Measurements from ENCODE around the gene DOCK1. TPM values are rescaled to one million over a fixed set of nuclear protein-coding genes. Genes with fewer than 3 reads are reported as not detected.
"Not testable (repeated sequence)": the region's sequence is repeated elsewhere in the genome, so short reads cannot be mapped to it uniquely, and the experiment has no call there.

DOCK1 gene
- total RNA-seq, 1 donor, result 0.42 TPM

- H3K27me3 ChIP-seq (ENCODE audit: insufficient read depth, low read length), result no peaks in the 10 kb centered on the region
- no peak overlapping the region for H3K4me3 ChIP-seq (ENCODE audit: low read length)
- peaks cover 28% of the 10 kb centered on the region for H3K4me1 ChIP-seq (ENCODE audit: insufficient read depth, low read length)
- H3K9me3 ChIP-seq (ENCODE audit: low read depth, low read length), result peaks cover 6% of the 10 kb centered on the region
Observed at GRCh38 chr10:127292888-127293287, 387.7 kb downstream of the DOCK1 start.

GRCh38 chr10:127293640-127294039 is 388.4 kb downstream of the DOCK1 start:
- no peak overlapping the region for H3K4me3 ChIP-seq (ENCODE audit: low read length)
- H3K4me1 ChIP-seq (ENCODE audit: insufficient read depth, low read length), result peaks cover 28% of the 10 kb centered on the region
- no peaks in the 10 kb centered on the region for H3K9me3 ChIP-seq (ENCODE audit: low read depth, low read length)
- no peaks in the 10 kb centered on the region for H3K27me3 ChIP-seq (ENCODE audit: insufficient read depth, low read length)

- Histone ChIP-seq H3K27me3 (ENCODE audit: insufficient read depth, low read length) (no peaks in the 10 kb centered on the region), H3K9me3 (ENCODE audit: low read depth, low read length) (no peaks in the 10 kb centered on the region), H3K4me1 (ENCODE audit: insufficient read depth, low read length) (peaks cover 28% of the 10 kb centered on the region), H3K4me3 (ENCODE audit: low read length) (no peak overlapping the region)
Observed at GRCh38 chr10:127296696-127297095, 391.5 kb downstream of the DOCK1 start.

- H3K9me3 ChIP-seq (ENCODE audit: low read depth, low read length), result no peaks in the 10 kb centered on the region
- peaks cover 18% of the 10 kb centered on the region for H3K4me1 ChIP-seq (ENCODE audit: insufficient read depth, low read length)
- H3K4me3 ChIP-seq (ENCODE audit: low read length), result no peak overlapping the region
- H3K27me3 ChIP-seq (ENCODE audit: insufficient read depth, low read length), result no peaks in the 10 kb centered on the region
Observed at GRCh38 chr10:127298381-127298780, 393.2 kb downstream of the DOCK1 start.

- not testable (repeated sequence) for H3K27me3 ChIP-seq (ENCODE audit: insufficient read depth, low read length); H3K9me3 ChIP-seq (ENCODE audit: low read depth, low read length); H3K4me3 ChIP-seq (ENCODE audit: low read length)
- H3K4me1 ChIP-seq (ENCODE audit: insufficient read depth, low read length), result peaks cover 12% of the 10 kb centered on the region
Observed at GRCh38 chr10:127299192-127299591, 394.0 kb downstream of the DOCK1 start.

GRCh38 chr10:127299956-127300689 is 394.9 kb downstream of the DOCK1 start:
- Histone ChIP-seq H3K4me3 (ENCODE audit: low read length) (no peak overlapping the region), H3K27me3 (ENCODE audit: insufficient read depth, low read length) (no peaks in the 10 kb centered on the region), H3K4me1 (ENCODE audit: insufficient read depth, low read length) (peaks cover 4% of the 10 kb centered on the region), H3K9me3 (ENCODE audit: low read depth, low read length) (no peaks in the 10 kb centered on the region)

GRCh38 chr10:127300868-127301321 is 395.7 kb downstream of the DOCK1 start:
- no peaks in the 10 kb centered on the region for H3K27me3 ChIP-seq (ENCODE audit: insufficient read depth, low read length)
- H3K4me1 ChIP-seq (ENCODE audit: insufficient read depth, low read length), result no peaks in the 10 kb centered on the region
- no peak overlapping the region for H3K4me3 ChIP-seq (ENCODE audit: low read length)
- no peaks in the 10 kb centered on the region for H3K9me3 ChIP-seq (ENCODE audit: low read depth, low read length)

GRCh38 chr10:127302343-127302742 is 397.1 kb downstream of the DOCK1 start:
- no peaks in the 10 kb centered on the region for H3K9me3 ChIP-seq (ENCODE audit: low read depth, low read length)
- H3K27me3 ChIP-seq (ENCODE audit: insufficient read depth, low read length), result no peaks in the 10 kb centered on the region
- no peaks in the 10 kb centered on the region for H3K4me1 ChIP-seq (ENCODE audit: insufficient read depth, low read length)
- no peak overlapping the region for H3K4me3 ChIP-seq (ENCODE audit: low read length)

- H3K4me3 ChIP-seq (ENCODE audit: low read length), result no peak overlapping the region
Observed at GRCh38 chr10:127303105-127303504, 397.9 kb downstream of the DOCK1 start.

GRCh38 chr10:127303746-127304145 is 398.5 kb downstream of the DOCK1 start:
- H3K9me3 ChIP-seq (ENCODE audit: low read depth, low read length), result no peaks in the 10 kb centered on the region
- no peak overlapping the region for H3K4me3 ChIP-seq (ENCODE audit: low read length)
- no peaks in the 10 kb centered on the region for H3K4me1 ChIP-seq (ENCODE audit: insufficient read depth, low read length)

More at GRCh38 chr10:127303105-127303504, 397.9 kb downstream of the DOCK1 start:
- H3K27me3 ChIP-seq (ENCODE audit: insufficient read depth, low read length), result no peaks in the 10 kb centered on the region
- H3K9me3 ChIP-seq (ENCODE audit: low read depth, low read length), result no peaks in the 10 kb centered on the region
- no peaks in the 10 kb centered on the region for H3K4me1 ChIP-seq (ENCODE audit: insufficient read depth, low read length)

GRCh38 chr10:127306479-127306878 is 401.3 kb downstream of the DOCK1 start:
- H3K4me3 ChIP-seq (ENCODE audit: low read length), result no peak overlapping the region
- H3K27me3 ChIP-seq (ENCODE audit: insufficient read depth, low read length), result no peaks in the 10 kb centered on the region
- no peaks in the 10 kb centered on the region for H3K4me1 ChIP-seq (ENCODE audit: insufficient read depth, low read length)
- no peaks in the 10 kb centered on the region for H3K9me3 ChIP-seq (ENCODE audit: low read depth, low read length)

More at GRCh38 chr10:127303746-127304145, 398.5 kb downstream of the DOCK1 start:
- H3K27me3 ChIP-seq (ENCODE audit: insufficient read depth, low read length), result no peaks in the 10 kb centered on the region

GRCh38 chr10:127307338-127307737 is 402.1 kb downstream of the DOCK1 start:
- Histone ChIP-seq H3K4me3 (ENCODE audit: low read length) (no peak overlapping the region), H3K9me3 (ENCODE audit: low read depth, low read length) (no peaks in the 10 kb centered on the region), H3K27me3 (ENCODE audit: insufficient read depth, low read length) (no peaks in the 10 kb centered on the region), H3K4me1 (ENCODE audit: insufficient read depth, low read length) (no peaks in the 10 kb centered on the region)

- H3K4me1 ChIP-seq (ENCODE audit: insufficient read depth, low read length), result no peaks in the 10 kb centered on the region
- no peaks in the 10 kb centered on the region for H3K9me3 ChIP-seq (ENCODE audit: low read depth, low read length)
- H3K27me3 ChIP-seq (ENCODE audit: insufficient read depth, low read length), result no peaks in the 10 kb centered on the region
- no peak overlapping the region for H3K4me3 ChIP-seq (ENCODE audit: low read length)
Observed at GRCh38 chr10:127308031-127308430, 402.8 kb downstream of the DOCK1 start.

GRCh38 chr10:127309619-127310018 is 404.4 kb downstream of the DOCK1 start:
- H3K4me3 ChIP-seq (ENCODE audit: low read length); H3K27me3 ChIP-seq (ENCODE audit: insufficient read depth, low read length); H3K4me1 ChIP-seq (ENCODE audit: insufficient read depth, low read length); H3K9me3 ChIP-seq (ENCODE audit: low read depth, low read length): not testable (repeated sequence)

- H3K9me3 ChIP-seq (ENCODE audit: low read depth, low read length), result no peaks in the 10 kb centered on the region
- H3K4me3 ChIP-seq (ENCODE audit: low read length), result no peak overlapping the region
- H3K4me1 ChIP-seq (ENCODE audit: insufficient read depth, low read length), result no peaks in the 10 kb centered on the region
- H3K27me3 ChIP-seq (ENCODE audit: insufficient read depth, low read length), result no peaks in the 10 kb centered on the region
Observed at GRCh38 chr10:127310430-127310829, 405.2 kb downstream of the DOCK1 start.

- H3K9me3 ChIP-seq (ENCODE audit: low read depth, low read length), result no peaks in the 10 kb centered on the region
- no peaks in the 10 kb centered on the region for H3K4me1 ChIP-seq (ENCODE audit: insufficient read depth, low read length)
- no peak overlapping the region for H3K4me3 ChIP-seq (ENCODE audit: low read length)
- no peaks in the 10 kb centered on the region for H3K27me3 ChIP-seq (ENCODE audit: insufficient read depth, low read length)
Observed at GRCh38 chr10:127310923-127311322, 405.7 kb downstream of the DOCK1 start.

Measured in mononuclear cell (primary cell).